GM12878 (cell line): Measurements from ENCODE around the gene SH3BP5. TPM values are rescaled to one million over a fixed set of nuclear protein-coding genes. Genes with fewer than 3 reads are reported as not detected.

Experiments used
- ASH2L ChIP-seq: fragments of 300-600, 200-600 bp; sonication (generic); IDR thresholded peaks from 2 replicates; pipeline ENCODE4 v1.6.1; 2017; ENCODE audit warnings: low read depth, mild to moderate bottlenecking, borderline replicate concordance
- BCL11A ChIP-seq: IDR thresholded peaks from 2 replicates; pipeline ENCODE4 v1.6.1; 2011; ENCODE audit warnings: low read depth, low read length
- MEF2A ChIP-seq: IDR thresholded peaks from 2 replicates; pipeline ENCODE4 v1.6.1; 2011; ENCODE audit warnings: low read depth, mild to moderate bottlenecking, low read length, moderate library complexity; ENCODE audit not compliant: insufficient read depth
- MYB ChIP-seq: fragments of 150-350 bp; IDR thresholded peaks from 2 replicates; pipeline ENCODE4 v1.6.1; 2014; ENCODE audit warnings: mild to moderate bottlenecking, low read depth, low read length, borderline replicate concordance
- NBN ChIP-seq: fragments of 450-650 bp; IDR thresholded peaks from 2 replicates; pipeline ENCODE4 v1.6.1; 2016
- NR2C1 ChIP-seq: fragments of 450-650 bp; IDR thresholded peaks from 2 replicates; pipeline ENCODE4 v1.6.1; 2017; ENCODE audit warnings: antibody characterized with exemption, mild to moderate bottlenecking, moderate library complexity
- NR2F1 ChIP-seq: fragments of 450-650 bp; conservative IDR thresholded peaks from 2 replicates; pipeline ENCODE4 v1.6.1; 2017; ENCODE audit warnings: mild to moderate bottlenecking
- NRF1 ChIP-seq: conservative IDR thresholded peaks from 2 replicates; pipeline ENCODE4 v1.6.1; 2011; ENCODE audit warnings: mild to moderate bottlenecking, low read depth, low read length, improper control_type of control experiment
- POLR2A ChIP-seq: IDR thresholded peaks from 2 replicates; pipeline ENCODE4 v1.6.1; 2011; ENCODE audit warnings: low read depth, mild to moderate bottlenecking, low read length
- RB1 ChIP-seq: fragments of 450-650 bp; formaldehyde crosslinking; IDR thresholded peaks from 2 replicates; pipeline ENCODE4 v1.6.1; 2017; ENCODE audit warnings: mild to moderate bottlenecking, borderline replicate concordance
- RELA ChIP-seq: fragments of 450-650 bp; IDR thresholded peaks from 2 replicates; pipeline ENCODE4 v1.8.0; 2014; ENCODE audit warnings: borderline replicate concordance; ENCODE audit not compliant: partially characterized antibody
- SIX5 ChIP-seq: IDR thresholded peaks from 2 replicates; pipeline ENCODE4 v1.6.1; 2011; ENCODE audit warnings: mild to moderate bottlenecking, low read depth, low read length, moderate library complexity; ENCODE audit not compliant: severe bottlenecking
- SMARCA5 ChIP-seq: fragments of 450-650 bp; IDR thresholded peaks from 2 replicates; pipeline ENCODE4 v1.6.1; 2017; ENCODE audit warnings: mild to moderate bottlenecking
- SP1 ChIP-seq: IDR thresholded peaks from one replicate; pipeline ENCODE4 v1.6.1; 2011; ENCODE audit warnings: low read depth, low read length
- SREBF2 ChIP-seq: IDR thresholded peaks from 2 replicates; pipeline ENCODE4 v1.6.1; 2012; ENCODE audit warnings: mild to moderate bottlenecking, low read length
- TBL1XR1 ChIP-seq: IDR thresholded peaks from 2 replicates; pipeline ENCODE4 v1.6.1; 2012; ENCODE audit warnings: low read depth, low read length, improper control_type of control experiment
- TCF12 ChIP-seq: IDR thresholded peaks from 2 replicates; pipeline ENCODE4 v1.6.1; 2011; ENCODE audit warnings: low read depth, mild to moderate bottlenecking, low read length
- ZNF207 ChIP-seq: fragments of 450-650 bp; IDR thresholded peaks from 2 replicates; pipeline ENCODE4 v1.6.1; 2014; ENCODE audit warnings: antibody characterized with exemption, mild to moderate bottlenecking, borderline replicate concordance
- ZNF24 ChIP-seq: fragments of 450-650 bp; IDR thresholded peaks from 2 replicates; pipeline ENCODE4 v1.6.1; 2017; ENCODE audit warnings: antibody characterized with exemption, mild to moderate bottlenecking
- ZSCAN29 ChIP-seq: fragments of 450-650 bp; IDR thresholded peaks from 2 replicates; pipeline ENCODE4 v1.6.1; 2017; ENCODE audit warnings: mild to moderate bottlenecking, moderate library complexity
- polyA plus RNA-seq, 11 experiments: library from polyadenylated mRNA; depleted of rRNA in 4 of 11; unstranded in 6 of 11; stranded (reverse) in 5 of 11; fragments of >200 nt; fragmentation: Nextera tagmentation in 4 of 11; fragmentation: Illumina TruSeq in 1 of 11; extraction: Ambion mirVana in 4 of 11; extraction: Trizol in 1 of 11; gene quantifications; 1 replicate in 1 of 11; 2 replicates in 10 of 11; pipeline versions ENCODE4 v1.2.1 to v1.2.3, GENCODE V29; 2011 to 2016; ENCODE audit warnings: inconsistent platforms in 2 of 11, missing spikeins in 2 of 11, low read depth in 1 of 11
- total RNA-seq, 4 experiments: library from RNA; depleted of rRNA in 3 of 4; stranded (reverse); fragments of >200 nt in 3 of 4; fragmentation: Illumina TruSeq in 1 of 4; extraction: Trizol in 1 of 4; gene quantifications; 2 replicates each; pipeline versions ENCODE4 v1.2.1 to v1.2.3, GENCODE V29; 2013 to 2021
- TF ChIP-seq, protein P1 (sequence below): fragments of 450-650 bp; IDR thresholded peaks from 2 replicates; pipeline ENCODE4 v1.6.1; 2017; ENCODE audit warnings: mild to moderate bottlenecking, moderate library complexity
- TF ChIP-seq, protein P2 (sequence below), 3 experiments: IDR thresholded peaks in 2 of 3; conservative IDR thresholded peaks in 1 of 3; 2 replicates each; pipeline ENCODE4 v1.5.1; 2011; ENCODE audit warnings: low read depth in 3 of 3, low read length in 3 of 3, mild to moderate bottlenecking in 3 of 3, control low read depth in 2 of 3, moderate library complexity in 2 of 3, inconsistent platforms in 1 of 3, mixed read lengths in 1 of 3; ENCODE audit not compliant: control insufficient read depth in 2 of 3, insufficient read depth in 1 of 3; ENCODE audit errors: extremely low read depth in 1 of 3
- TF ChIP-seq, protein P3 (sequence below): IDR thresholded peaks from 2 replicates; pipeline ENCODE4 v1.6.1; 2012; ENCODE audit warnings: low read depth, low read length, improper control_type of control experiment
- TF ChIP-seq, protein P4 (sequence below): fragments of 450-650 bp; IDR thresholded peaks from 2 replicates; pipeline ENCODE4 v1.6.1; 2017; ENCODE audit warnings: mild to moderate bottlenecking

SH3BP5 gene
- total and polyA plus RNA-seq, 10 of the 15 experiments (the other 5 are each of a cell fraction or from before 2014, with no cell fraction given) = 14.9 to 87.5 (median 43.7) TPM

DNA sequence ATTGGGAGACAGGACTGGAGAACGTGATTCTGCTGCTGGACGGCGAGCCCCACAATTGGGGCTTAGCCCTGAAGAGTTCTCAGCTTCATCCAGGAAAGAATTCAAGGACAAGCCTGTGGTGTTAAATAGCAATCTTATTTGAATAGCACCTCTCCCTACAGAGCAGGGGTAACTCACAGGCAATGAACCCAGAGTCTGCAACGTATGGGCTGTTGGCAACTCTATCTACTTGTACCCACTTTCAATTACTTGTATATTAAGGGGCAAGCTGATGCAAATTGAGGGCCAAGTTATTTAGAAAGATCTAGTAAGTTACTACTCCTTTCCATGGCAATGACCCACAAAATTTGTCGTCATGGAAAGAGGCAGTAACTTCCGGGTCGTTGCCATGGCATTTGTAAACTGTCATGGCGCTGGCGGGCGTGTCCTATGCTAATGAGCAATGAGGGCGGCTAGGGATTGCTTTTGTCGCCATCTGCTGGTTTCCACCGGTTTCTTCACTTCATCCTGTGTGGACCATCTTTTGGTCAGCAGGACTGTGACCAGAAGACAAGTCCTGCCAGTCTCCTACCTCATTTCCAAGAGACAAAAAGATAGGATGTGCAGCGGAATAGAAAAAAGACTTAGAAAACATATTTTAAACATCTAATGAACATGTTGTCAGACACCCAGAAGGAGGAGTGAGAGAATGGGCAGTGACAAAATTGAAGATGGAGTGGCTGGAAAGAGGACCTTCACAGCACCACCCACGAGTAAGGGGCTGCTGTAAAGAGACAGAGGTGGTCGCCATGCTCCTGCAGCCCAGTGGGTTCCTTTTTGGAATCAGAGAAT is 45.8 kb upstream of the SH3BP5 start (continued):
- TF ChIP-seq SREBF2 (no peak), BCL11A (no peak), ZNF24 (no peak), SIX5 (peak; percentile 65), ASH2L (no peak), NRF1 (no peak), MYB (no peak), RB1 (peak; percentile 71; the same call in 1 of the 2 replicates), SMARCA5 (peak; percentile 81; the same call in 1 of the 2 replicates), ZSCAN29 (no peak), POLR2A (no peak), TBL1XR1 (peak; percentile 96), SP1 (peak; percentile 71), NBN (peak; percentile 63), NR2C1 (peak; percentile 100), ZNF207 (peak; percentile 90), RELA (peak; percentile 81), TCF12 (no peak), NR2F1 (no peak; the same call in 1 of the 2 replicates), MEF2A (peak; percentile 47; the same call in 1 of the 2 replicates)
- TF ChIP-seq, protein P1, sequence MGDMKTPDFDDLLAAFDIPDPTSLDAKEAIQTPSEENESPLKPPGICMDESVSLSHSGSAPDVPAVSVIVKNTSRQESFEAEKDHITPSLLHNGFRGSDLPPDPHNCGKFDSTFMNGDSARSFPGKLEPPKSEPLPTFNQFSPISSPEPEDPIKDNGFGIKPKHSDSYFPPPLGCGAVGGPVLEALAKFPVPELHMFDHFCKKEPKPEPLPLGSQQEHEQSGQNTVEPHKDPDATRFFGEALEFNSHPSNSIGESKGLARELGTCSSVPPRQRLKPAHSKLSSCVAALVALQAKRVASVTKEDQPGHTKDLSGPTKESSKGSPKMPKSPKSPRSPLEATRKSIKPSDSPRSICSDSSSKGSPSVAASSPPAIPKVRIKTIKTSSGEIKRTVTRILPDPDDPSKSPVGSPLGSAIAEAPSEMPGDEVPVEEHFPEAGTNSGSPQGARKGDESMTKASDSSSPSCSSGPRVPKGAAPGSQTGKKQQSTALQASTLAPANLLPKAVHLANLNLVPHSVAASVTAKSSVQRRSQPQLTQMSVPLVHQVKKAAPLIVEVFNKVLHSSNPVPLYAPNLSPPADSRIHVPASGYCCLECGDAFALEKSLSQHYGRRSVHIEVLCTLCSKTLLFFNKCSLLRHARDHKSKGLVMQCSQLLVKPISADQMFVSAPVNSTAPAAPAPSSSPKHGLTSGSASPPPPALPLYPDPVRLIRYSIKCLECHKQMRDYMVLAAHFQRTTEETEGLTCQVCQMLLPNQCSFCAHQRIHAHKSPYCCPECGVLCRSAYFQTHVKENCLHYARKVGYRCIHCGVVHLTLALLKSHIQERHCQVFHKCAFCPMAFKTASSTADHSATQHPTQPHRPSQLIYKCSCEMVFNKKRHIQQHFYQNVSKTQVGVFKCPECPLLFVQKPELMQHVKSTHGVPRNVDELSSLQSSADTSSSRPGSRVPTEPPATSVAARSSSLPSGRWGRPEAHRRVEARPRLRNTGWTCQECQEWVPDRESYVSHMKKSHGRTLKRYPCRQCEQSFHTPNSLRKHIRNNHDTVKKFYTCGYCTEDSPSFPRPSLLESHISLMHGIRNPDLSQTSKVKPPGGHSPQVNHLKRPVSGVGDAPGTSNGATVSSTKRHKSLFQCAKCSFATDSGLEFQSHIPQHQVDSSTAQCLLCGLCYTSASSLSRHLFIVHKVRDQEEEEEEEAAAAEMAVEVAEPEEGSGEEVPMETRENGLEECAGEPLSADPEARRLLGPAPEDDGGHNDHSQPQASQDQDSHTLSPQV = 0 out of 2 replicates have a peak, but pooled peaks have one; percentile 48
- TF ChIP-seq, protein P2, sequence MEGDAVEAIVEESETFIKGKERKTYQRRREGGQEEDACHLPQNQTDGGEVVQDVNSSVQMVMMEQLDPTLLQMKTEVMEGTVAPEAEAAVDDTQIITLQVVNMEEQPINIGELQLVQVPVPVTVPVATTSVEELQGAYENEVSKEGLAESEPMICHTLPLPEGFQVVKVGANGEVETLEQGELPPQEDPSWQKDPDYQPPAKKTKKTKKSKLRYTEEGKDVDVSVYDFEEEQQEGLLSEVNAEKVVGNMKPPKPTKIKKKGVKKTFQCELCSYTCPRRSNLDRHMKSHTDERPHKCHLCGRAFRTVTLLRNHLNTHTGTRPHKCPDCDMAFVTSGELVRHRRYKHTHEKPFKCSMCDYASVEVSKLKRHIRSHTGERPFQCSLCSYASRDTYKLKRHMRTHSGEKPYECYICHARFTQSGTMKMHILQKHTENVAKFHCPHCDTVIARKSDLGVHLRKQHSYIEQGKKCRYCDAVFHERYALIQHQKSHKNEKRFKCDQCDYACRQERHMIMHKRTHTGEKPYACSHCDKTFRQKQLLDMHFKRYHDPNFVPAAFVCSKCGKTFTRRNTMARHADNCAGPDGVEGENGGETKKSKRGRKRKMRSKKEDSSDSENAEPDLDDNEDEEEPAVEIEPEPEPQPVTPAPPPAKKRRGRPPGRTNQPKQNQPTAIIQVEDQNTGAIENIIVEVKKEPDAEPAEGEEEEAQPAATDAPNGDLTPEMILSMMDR (IDR thresholded peaks at IDR 0.05 in 2 of 3, conservative IDR thresholded peaks at IDR 0.05 in 1 of 3; ENCODE audit: control insufficient read depth in 2 of 3, extremely low read depth in 1 of 3, insufficient read depth in 1 of 3, low read depth in 3 of 3, low read length in 3 of 3) = peak; percentile 82 to 92 (median 86)
- TF ChIP-seq, protein P3, sequence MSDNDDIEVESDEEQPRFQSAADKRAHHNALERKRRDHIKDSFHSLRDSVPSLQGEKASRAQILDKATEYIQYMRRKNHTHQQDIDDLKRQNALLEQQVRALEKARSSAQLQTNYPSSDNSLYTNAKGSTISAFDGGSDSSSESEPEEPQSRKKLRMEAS = no peak
- TF ChIP-seq, protein P4, sequence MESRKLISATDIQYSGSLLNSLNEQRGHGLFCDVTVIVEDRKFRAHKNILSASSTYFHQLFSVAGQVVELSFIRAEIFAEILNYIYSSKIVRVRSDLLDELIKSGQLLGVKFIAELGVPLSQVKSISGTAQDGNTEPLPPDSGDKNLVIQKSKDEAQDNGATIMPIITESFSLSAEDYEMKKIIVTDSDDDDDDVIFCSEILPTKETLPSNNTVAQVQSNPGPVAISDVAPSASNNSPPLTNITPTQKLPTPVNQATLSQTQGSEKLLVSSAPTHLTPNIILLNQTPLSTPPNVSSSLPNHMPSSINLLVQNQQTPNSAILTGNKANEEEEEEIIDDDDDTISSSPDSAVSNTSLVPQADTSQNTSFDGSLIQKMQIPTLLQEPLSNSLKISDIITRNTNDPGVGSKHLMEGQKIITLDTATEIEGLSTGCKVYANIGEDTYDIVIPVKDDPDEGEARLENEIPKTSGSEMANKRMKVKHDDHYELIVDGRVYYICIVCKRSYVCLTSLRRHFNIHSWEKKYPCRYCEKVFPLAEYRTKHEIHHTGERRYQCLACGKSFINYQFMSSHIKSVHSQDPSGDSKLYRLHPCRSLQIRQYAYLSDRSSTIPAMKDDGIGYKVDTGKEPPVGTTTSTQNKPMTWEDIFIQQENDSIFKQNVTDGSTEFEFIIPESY = no peak
